Erythroblast (primary cell): ENCODE results near the gene RNF112.

Experiments
- GATA1 ChIP-seq: IDR thresholded peaks from 2 replicates; pipeline ENCODE4 v1.6.1; 2011; ENCODE audit warnings: low read depth, mild to moderate bottlenecking, control low read depth, low read length, moderate library complexity
- POLR2A ChIP-seq: IDR thresholded peaks from 2 replicates; pipeline ENCODE4 v1.6.1; 2011; ENCODE audit warnings: mild to moderate bottlenecking, low read length

DNA sequence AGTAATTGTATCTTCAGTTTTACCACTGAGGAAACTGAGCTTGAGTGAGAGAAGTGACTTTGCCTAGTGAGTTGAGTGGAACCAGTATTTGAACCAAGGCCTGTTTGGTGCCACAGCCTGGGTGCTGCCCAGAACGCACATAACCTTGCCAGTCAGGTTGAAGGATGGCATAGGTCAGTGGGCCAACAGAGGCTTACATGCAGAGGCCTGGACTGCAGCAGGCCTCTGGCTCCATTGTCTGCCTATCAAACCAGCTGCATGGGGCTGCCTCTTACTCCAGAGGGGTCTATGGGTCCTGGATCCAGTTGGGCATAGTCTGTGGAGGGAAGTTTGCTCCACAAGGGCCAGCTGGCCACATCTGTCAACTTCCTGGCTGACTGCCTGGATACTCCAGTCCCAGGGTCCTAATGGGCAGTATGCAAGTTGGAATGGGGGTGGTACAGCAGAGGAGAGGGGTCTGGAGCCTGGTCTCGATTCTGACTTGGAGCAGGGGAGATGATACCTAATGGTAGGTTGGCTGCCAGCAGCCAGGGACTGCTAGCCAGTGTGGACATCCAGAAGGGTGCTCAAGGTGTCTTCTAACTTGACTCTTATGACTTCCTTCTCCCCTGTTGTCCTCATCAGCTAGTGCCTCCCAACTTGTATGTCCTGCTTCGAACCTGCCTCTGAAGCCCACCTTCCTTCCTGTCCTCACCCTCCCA, 11.1 kb upstream of the RNF112 start:
- no peak for TF ChIP-seq POLR2A
- TF ChIP-seq GATA1 = no peak
